ENCODE measurements around the gene ZBTB32.

ZBTB32 gene

GRCh38 chr19:35756377-35757230 lies 52.2 kb downstream of the ZBTB32 start, which contains the start of gene HSPB6:
TSS of gene HSPB6 (minus strand) at chr19:35757029. CDS start at chr19:35757008, 21 bp downstream.
- Histone ChIP-seq H3K9me3 (ENCODE audit: control insufficient read depth, insufficient read depth, low read depth, low read length) (no peaks in the 10 kb centered on the region), H3K4me3 (ENCODE audit: low read depth, low read length) (peak within 1 kb of the TSS; percentile 27), H3K27ac (ENCODE audit: extremely low read depth, low read depth, low read length) (peak within 1 kb of the TSS; percentile 95), H3K36me3 (ENCODE audit: control insufficient read depth in 2 of 2, insufficient read depth in 1 of 2, low read length in 2 of 2) (peaks cover 61 to 62% of the 10 kb centered on the region in 2 experiments), H3K4me1 (ENCODE audit: control insufficient read depth, insufficient read depth, low read length) (peaks cover 15% of the 10 kb centered on the region)
- ChIA-PET CTCF (interaction anchor here (0.5 to 1.4 kb wide), 6 partner anchors 8 to 177 kb away, joined by 3 to 7 read pairs (median 5); partner anchors contain the start of gene LIN37), POLR2A (interaction anchor here (0.6 to 3.0 kb wide), 20 partner anchors 9 to 257 kb away, joined by 3 to 87 read pairs (median 4); partner anchors contain the start of genes ALKBH6, COX6B1, IGFLR1 and LIN37)
- TF ChIP-seq HIC1 (tag by site-specific recombination; IDR thresholded peaks at IDR 0.05) = peak; percentile 49; the same call in 1 of the 2 replicates
- no peak for TF ChIP-seq ZNF514 (tag by site-specific recombination; IDR thresholded peaks at IDR 0.05)
- peak; percentile 32; the same call in 1 of the 2 replicates for TF ChIP-seq IKZF3 (tag by site-specific recombination; IDR thresholded peaks at IDR 0.05)
- TF ChIP-seq ZNF513 (tag by site-specific recombination; IDR thresholded peaks at IDR 0.05) = peak; percentile 24; the same call in 1 of the 2 replicates
- TF ChIP-seq FEZF1 (tag by site-specific recombination; IDR thresholded peaks at IDR 0.05) = no peak
- TF ChIP-seq ZNF792 (tag by site-specific recombination; IDR thresholded peaks at IDR 0.05) = peak; percentile 96
- no peak for TF ChIP-seq TCF7L2 (IDR thresholded peaks at IDR 0.05; ENCODE audit: borderline replicate concordance, low read depth, low read length)
- TF ChIP-seq ZNF18 (tag by site-specific recombination; IDR thresholded peaks at IDR 0.05) = no peak

DNA sequence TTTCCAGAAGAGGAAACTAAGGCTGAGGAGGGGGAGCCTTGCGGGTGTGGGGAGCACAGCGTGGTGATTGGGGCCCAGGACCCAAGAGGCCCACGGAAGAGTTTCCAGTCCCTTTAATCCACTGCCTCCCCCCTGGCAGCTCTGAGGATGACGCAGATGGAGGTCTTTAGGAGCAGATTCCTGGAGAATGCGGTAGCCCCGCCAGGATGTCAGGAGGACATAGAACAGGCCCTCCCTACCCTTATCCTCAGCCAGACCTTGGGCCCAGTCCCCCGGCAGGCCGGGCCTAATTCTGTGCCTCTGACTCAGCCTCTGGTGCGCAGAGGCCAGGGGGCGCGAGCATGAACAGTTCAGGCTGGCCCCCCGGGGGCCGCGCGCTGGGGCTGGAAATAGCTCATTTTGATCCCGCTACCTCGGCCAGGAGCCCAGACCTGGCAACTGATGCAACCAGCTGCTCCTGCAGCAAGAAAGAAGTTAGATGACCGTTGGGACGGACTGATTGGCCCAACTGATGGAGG lies 52.9 kb downstream of the ZBTB32 start:
- H3K9me3 ChIP-seq (ENCODE audit: control insufficient read depth, insufficient read depth, low read depth, low read length) = no peaks in the 10 kb centered on the region
- peak overlapping the region; percentile 27 for H3K4me3 ChIP-seq (ENCODE audit: low read depth, low read length)
- ChIA-PET CTCF (interaction anchor here (0.5 to 1.4 kb wide), 6 partner anchors 9 to 176 kb away, joined by 3 to 7 read pairs (median 4); partner anchors contain the start of genes LIN37, PSENEN and U2AF1L4), POLR2A (interaction anchor here (0.6 to 3.0 kb wide), 20 partner anchors 8 to 257 kb away, joined by 3 to 87 read pairs (median 4); partner anchors contain the start of genes ALKBH6, ARHGAP33, COX6B1 and IGFLR1)
- H3K27ac ChIP-seq (ENCODE audit: extremely low read depth, low read depth, low read length) = peak overlapping the region; percentile 95
- H3K4me1 ChIP-seq (ENCODE audit: control insufficient read depth, insufficient read depth, low read length) = peaks cover 15% of the 10 kb centered on the region
- H3K36me3 ChIP-seq (ENCODE audit: control insufficient read depth in 2 of 2, insufficient read depth in 1 of 2, low read length in 2 of 2) = peaks cover 62 to 63% of the 10 kb centered on the region in 2 experiments
- TF ChIP-seq ZBTB17 (tag by site-specific recombination; IDR thresholded peaks at IDR 0.05) (peak; percentile 47), ZNF24 (tag by site-specific recombination; IDR thresholded peaks at IDR 0.05) (peak; percentile 56; the same call in 1 of the 2 replicates), ZNF776 (tag by site-specific recombination; IDR thresholded peaks at IDR 0.05; ENCODE audit: borderline replicate concordance) (no peak), OSR2 (tag by site-specific recombination; IDR thresholded peaks at IDR 0.05) (peak; percentile 68), GFI1B (tag by site-specific recombination; IDR thresholded peaks at IDR 0.05) (no peak), ZNF660 (tag by site-specific recombination; IDR thresholded peaks at IDR 0.05) (peak; percentile 100), IKZF3 (tag by site-specific recombination; IDR thresholded peaks at IDR 0.05) (peak; percentile 91), ZNF175 (tag by site-specific recombination; IDR thresholded peaks at IDR 0.05) (no peak), ZNF416 (tag by site-specific recombination; IDR thresholded peaks at IDR 0.05) (no peak), ELK4 (IDR thresholded peaks at IDR 0.05; ENCODE audit: borderline replicate concordance, low read depth, low read length) (no peak), ZNF600 (tag by site-specific recombination; IDR thresholded peaks at IDR 0.05) (peak; percentile 76), ZNF561 (tag by site-specific recombination; IDR thresholded peaks at IDR 0.05; ENCODE audit: borderline replicate concordance) (peak; percentile 85; the same call in 1 of the 2 replicates)
- TF ChIP-seq, protein P1, sequence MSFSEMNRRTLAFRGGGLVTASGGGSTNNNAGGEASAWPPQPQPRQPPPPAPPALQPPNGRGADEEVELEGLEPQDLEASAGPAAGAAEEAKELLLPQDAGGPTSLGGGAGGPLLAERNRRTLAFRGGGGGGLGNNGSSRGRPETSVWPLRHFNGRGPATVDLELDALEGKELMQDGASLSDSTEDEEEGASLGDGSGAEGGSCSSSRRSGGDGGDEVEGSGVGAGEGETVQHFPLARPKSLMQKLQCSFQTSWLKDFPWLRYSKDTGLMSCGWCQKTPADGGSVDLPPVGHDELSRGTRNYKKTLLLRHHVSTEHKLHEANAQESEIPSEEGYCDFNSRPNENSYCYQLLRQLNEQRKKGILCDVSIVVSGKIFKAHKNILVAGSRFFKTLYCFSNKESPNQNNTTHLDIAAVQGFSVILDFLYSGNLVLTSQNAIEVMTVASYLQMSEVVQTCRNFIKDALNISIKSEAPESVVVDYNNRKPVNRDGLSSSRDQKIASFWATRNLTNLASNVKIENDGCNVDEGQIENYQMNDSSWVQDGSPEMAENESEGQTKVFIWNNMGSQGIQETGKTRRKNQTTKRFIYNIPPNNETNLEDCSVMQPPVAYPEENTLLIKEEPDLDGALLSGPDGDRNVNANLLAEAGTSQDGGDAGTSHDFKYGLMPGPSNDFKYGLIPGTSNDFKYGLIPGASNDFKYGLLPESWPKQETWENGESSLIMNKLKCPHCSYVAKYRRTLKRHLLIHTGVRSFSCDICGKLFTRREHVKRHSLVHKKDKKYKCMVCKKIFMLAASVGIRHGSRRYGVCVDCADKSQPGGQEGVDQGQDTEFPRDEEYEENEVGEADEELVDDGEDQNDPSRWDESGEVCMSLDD (tag by site-specific recombination; IDR thresholded peaks at IDR 0.05) = peak; percentile 82
- TF ChIP-seq, protein P2, sequence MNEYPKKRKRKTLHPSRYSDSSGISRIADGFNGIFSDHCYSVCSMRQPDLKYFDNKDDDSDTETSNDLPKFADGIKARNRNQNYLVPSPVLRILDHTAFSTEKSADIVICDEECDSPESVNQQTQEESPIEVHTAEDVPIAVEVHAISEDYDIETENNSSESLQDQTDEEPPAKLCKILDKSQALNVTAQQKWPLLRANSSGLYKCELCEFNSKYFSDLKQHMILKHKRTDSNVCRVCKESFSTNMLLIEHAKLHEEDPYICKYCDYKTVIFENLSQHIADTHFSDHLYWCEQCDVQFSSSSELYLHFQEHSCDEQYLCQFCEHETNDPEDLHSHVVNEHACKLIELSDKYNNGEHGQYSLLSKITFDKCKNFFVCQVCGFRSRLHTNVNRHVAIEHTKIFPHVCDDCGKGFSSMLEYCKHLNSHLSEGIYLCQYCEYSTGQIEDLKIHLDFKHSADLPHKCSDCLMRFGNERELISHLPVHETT (tag by site-specific recombination; IDR thresholded peaks at IDR 0.05) = no peak

All from HEK293 (cell line).